ENCODE results near the gene HS3ST1.
"Not testable (repeated sequence)": the region's sequence is repeated elsewhere in the genome, so short reads cannot be mapped to it uniquely, and the experiment has no call there.

HS3ST1 gene

DNA sequence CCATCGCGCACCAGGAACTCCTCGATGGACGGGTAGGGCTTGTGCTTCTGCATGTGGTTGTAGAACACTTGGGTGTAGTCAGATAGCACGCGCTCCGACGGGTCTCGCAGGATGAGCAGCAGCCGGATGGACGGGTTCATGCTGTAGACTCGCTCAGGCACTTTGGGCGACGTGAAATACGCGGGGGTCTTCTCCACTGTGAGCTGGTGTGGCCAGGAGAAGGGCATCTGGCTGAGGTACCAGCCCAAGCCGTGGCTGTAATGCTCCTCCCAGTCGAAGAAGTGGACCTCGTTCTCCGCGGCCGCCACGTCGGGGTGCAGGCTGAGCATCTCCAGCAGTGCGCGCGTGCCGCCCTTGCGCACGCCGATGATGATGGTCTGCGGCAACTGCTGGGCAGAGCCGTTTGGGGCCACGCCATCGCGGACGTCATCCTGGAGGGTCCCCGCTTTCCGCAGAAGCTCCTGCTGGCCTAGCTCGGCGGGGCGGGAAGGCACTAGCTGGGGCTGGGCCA lies 29.2 kb downstream of the HS3ST1 start:
- DNase-seq (ENCODE audit: low read depth), result no peak

GRCh38 chr4:11397819-11398610 lies 30.7 kb downstream of the HS3ST1 start:
- DNase-seq (ENCODE audit: low read depth), result no peak

DNA sequence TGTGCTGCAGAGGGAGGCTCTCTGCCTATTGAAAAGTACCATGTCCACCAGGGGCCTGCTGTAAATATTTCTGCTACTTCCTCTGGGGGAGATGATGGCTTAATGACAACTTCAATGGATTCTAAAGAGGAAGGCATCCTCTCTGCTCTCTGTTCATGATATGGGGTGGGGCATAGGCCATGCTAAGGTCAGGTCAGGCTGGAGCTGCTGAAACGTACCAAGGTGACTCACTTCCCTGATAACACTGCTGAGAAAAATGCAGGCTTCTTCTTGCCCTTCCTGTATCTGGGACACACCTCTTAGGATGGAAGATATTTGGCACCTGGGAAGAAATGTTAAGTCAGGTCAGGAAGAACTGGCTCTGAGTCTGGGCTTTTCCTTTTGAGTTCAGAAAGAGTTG lies 31.5 kb downstream of the HS3ST1 start:
- no peak for DNase-seq (ENCODE audit: low read depth)

GRCh38 chr4:11393551-11393950 lies 35.1 kb downstream of the HS3ST1 start:
- DNase-seq (ENCODE audit: low read depth), result no peak

DNA sequence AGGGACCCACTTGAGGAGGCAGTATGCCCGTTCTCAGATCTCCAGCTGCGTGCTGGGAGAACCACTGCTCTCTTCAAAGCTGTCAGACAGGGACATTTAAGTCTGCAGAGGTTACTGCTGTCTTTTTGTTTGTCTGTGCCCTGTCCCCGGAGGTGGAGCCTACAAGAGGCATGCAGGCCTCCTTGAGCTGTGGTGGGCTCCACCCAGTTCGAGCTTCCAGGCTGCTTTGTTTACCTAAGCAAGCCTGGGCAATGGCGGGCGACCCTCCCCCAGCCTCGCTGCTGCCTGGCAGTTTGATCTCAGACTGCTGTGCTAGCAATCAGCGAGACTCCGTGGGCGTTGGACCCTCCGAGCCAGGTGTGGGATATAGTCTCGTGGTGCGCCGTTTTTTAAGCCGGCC lies 44.6 kb downstream of the HS3ST1 start:
- not testable (repeated sequence) for DNase-seq (ENCODE audit: low read depth)

- no peak for DNase-seq (ENCODE audit: low read depth)
Measured at GRCh38 chr4:11376571-11376970, 52.1 kb downstream of the HS3ST1 start.

DNA sequence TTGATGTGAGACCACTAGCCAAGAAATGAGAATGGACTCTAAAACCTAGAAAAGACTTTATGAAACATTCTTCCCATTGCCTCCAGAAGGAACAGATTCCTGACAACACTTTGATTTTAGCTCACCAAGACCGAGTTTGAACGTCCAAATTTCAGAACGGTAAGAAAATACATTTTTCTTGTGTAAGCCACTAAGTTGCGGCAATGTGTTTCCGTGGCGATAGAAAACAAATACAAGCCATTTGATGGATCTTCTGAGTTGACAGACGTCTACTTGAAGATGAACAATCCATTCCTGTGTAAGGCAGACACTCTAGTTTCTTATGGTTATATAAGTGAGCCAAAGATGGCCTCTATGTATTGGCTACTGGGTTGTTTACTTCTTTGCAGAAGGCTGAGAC lies 52.5 kb downstream of the HS3ST1 start:
- DNase-seq (ENCODE audit: low read depth), result no peak

DNA sequence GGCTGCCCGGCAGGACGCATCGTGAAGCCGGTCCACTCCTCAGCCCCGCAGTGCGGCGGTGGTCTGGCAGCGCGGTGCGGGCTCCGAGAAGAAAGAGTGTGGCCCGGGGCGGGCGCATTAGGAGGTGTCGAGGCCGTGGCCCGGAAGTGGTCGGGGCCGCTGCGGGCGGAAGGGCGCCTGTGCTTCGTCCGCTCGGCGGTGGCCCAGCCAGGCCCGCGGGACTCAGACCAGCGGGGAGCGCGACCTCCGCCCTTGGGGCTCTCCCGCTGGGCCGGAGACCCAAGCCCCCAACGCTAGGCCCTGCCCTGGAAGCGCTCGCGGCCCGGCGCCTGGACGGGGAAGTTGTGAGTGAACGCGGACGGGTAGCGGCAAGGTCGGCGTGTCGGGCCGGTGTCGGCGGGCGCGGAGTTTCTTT lies 60.0 kb downstream of the HS3ST1 start:
- no peak for DNase-seq (ENCODE audit: low read depth)

GRCh38 chr4:11367371-11367770 lies 61.3 kb downstream of the HS3ST1 start:
- no peak for DNase-seq (ENCODE audit: low read depth)

GRCh38 chr4:11366859-11367258 lies 61.8 kb downstream of the HS3ST1 start:
- DNase-seq (ENCODE audit: low read depth), result no peak

- DNase-seq (ENCODE audit: low read depth), result no peak
Measured at GRCh38 chr4:11365039-11365438, 63.7 kb downstream of the HS3ST1 start.

GRCh38 chr4:11359591-11359990 lies 69.1 kb downstream of the HS3ST1 start:
- no peak for DNase-seq (ENCODE audit: low read depth)

GRCh38 chr4:11355226-11355625 lies 73.5 kb downstream of the HS3ST1 start:
- DNase-seq (ENCODE audit: low read depth), result no peak

DNA sequence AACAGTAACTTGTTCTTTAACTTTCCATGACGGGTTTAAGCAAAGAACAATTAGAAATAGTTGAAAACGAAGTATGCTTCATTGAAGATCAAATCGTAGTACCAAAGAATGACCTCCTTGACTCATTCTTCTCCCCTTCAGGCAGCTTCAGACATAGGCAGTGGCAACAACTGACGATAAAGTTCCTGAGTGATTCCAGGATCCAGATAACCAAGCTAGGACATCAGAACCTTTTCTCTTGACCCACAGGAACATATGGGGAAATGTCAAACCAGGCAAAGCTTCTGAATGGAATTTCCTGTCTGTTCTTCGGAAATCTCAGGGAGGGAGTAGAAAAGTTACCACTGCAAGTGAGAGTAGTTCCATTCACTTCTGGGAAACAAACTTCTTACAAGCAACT lies 74.2 kb downstream of the HS3ST1 start:
- no peak for DNase-seq (ENCODE audit: low read depth)

- no peak for DNase-seq (ENCODE audit: low read depth)
Measured at GRCh38 chr4:11348449-11349088, 80.1 kb downstream of the HS3ST1 start.

- DNase-seq (ENCODE audit: low read depth), result no peak
Measured at GRCh38 chr4:11344916-11345315, 83.8 kb downstream of the HS3ST1 start.

DNA sequence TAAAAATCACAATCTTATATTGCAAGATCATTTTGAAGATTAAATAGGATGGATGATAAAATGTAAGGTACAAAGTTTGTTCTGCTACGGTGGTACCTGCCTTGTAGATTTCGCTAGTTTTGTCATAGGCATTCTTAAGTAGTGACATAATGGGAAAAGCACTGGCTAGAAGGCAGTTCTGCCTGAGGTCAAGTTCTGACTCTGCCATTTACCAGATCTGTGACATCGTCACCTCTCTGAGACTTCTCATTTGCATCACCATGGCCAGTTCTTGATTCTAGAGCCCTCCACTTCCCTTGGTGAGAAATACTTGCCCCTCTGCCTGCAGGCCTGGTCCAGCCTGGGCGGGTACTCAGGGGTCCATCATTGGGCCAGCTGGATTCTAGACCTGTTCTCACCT lies 85.2 kb downstream of the HS3ST1 start:
- no peak for DNase-seq (ENCODE audit: low read depth)
